Activated CD4-positive, alpha-beta T cell treated with anti-CD3 and anti-CD28 coated beads for 1 hour (primary cell): ENCODE data around the gene UNC80.

Experiments used
- DNase-seq: peaks from one replicate; pipeline ENCODE4 v3.0.0-alpha.2; 2020

The UNC80 gene

DNA sequence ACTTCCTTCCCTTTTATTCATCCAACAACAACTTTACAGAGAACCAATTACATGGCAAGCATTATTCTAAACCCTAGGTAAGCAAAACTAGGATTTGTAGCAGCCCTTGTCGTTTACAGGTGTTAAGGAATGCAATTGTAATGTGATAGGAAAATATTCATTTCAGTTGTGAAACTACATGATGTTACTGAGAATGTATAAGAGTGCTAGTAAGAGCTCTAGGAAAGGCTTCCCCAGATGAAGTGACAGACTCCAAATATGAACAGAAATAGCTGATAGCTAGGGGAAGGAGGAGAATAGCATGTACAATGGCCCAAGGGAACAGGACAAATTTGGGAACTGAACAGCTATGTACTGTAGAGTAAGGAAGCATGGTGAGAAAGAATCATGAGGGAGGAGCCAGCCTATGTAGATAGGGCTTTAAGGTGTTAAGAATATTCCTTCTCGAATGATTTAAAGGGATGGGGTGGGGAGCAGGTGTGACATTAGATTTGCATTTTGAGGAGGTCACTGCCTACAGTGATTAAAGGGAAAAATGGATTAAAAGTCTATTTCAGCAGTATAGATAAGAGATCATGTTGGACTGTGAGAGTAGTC, 262.6 kb downstream of the UNC80 start:
- no peak for DNase-seq

DNA sequence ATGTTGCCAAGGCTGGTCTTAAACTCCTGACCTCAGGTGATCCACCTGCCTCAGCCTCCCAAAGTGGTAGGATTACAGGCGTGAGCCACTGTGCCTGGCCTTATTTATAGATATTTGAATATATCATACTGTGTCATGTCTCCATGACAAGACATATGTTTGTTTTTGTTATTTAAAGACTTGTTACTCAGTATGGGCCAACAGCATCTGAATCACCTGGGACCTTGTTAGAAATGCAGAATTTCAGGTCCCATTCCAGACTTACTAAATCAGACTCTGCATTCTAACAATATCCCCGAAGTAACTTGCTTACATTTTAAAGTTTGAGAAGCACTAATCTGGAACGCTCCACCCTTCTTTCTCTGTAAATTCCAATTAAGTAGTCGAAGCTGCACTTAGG, 264.0 kb downstream of the UNC80 start:
- DNase-seq: no peak

GRCh38 chr2:210038078-210038477, 266.4 kb downstream of the UNC80 start:
- DNase-seq: no peak

DNA sequence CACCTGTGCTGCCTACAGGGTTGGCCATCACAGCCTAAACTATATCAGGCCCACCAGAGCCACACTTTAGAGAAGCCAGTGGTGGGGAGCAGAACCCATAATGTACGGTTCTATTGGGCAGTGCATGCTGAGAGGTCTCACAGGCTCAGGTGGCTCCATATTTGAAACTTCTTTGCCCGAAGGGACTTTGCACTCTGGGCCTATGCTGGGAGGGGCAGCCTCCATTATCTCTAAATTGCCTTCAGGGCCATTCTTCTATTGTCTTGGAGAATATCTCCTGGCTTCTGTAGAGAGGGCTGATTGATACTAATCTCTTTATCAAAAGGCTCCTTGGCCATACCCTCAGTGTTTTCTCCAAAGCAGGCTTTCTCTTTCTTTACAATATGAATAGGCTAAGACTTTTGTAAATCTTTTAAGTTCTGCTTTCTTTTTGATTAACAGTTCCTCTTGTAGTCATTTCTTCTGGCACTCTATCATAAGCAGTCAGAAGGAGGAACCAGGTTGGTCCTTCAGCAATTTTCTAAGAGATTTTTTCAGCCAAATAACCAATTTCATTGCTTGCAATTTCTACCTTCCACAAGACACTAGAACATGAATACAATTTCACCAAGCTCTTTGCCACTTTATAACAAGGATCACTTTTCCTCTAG, 275.3 kb downstream of the UNC80 start:
- no peak for DNase-seq
